K562 (cell line): ENCODE measurements around the gene MLX. TPM values are rescaled to one million over a fixed set of nuclear protein-coding genes. Genes with fewer than 3 reads are reported as not detected.
A peak's percentile ranks its signal among the peaks of the same experiment; 100 is the strongest.

Source experiments
- COPS2 ChIP-seq: fragments of 450-650 bp; conservative IDR thresholded peaks from 2 replicates; pipeline ENCODE4 v1.6.1; 2016; ENCODE audit warnings: mild to moderate bottlenecking, moderate library complexity
- DMBX1 ChIP-seq: fragments of 250-450 bp; sonication (Bioruptor Pico); IDR thresholded peaks from 2 replicates; pipeline ENCODE4 v1.8.0; 2022; ENCODE audit warnings: inconsistent platforms, mild to moderate bottlenecking, moderate library complexity, borderline replicate concordance
- ESRRA ChIP-seq: fragments of 450-650 bp; IDR thresholded peaks from 2 replicates; pipeline ENCODE4 v1.6.1; 2014; ENCODE audit warnings: low read depth, mild to moderate bottlenecking, moderate library complexity, borderline replicate concordance
- HNRNPK ChIP-seq: fragments of 200-400 bp; formaldehyde crosslinking; IDR thresholded peaks from one replicate; pipeline ENCODE4 v1.6.1; 2018; ENCODE audit warnings: mild to moderate bottlenecking, low read depth, low read length; ENCODE audit not compliant: poor library complexity, severe bottlenecking
- JUN ChIP-seq, 2 experiments: sonication (generic) in 1 of 2; formaldehyde crosslinking in 1 of 2; IDR thresholded peaks; 2 replicates each; pipeline versions ENCODE4 v1.6.1 to v1.8.0; 2012 to 2022; ENCODE audit warnings: borderline replicate concordance in 2 of 2, mild to moderate bottlenecking in 2 of 2, improper control_type of control experiment in 1 of 2, low read depth in 1 of 2, low read length in 1 of 2, missing genetic modification reagents in 1 of 2
- JUND ChIP-seq, 2 experiments: IDR thresholded peaks; 2 replicates in 1 of 2; 3 replicates in 1 of 2; pipeline ENCODE4 v1.6.1; 2011; ENCODE audit warnings: borderline replicate concordance in 2 of 2, low read depth in 2 of 2, low read length in 2 of 2, improper control_type of control experiment in 1 of 2, missing biosample characterization in 1 of 2, missing genetic modification characterization in 1 of 2, missing genetic modification reagents in 1 of 2
- SMARCC2 ChIP-seq: fragments of 450-650 bp; IDR thresholded peaks from 2 replicates; pipeline ENCODE4 v1.6.1; 2017; ENCODE audit warnings: antibody characterized with exemption, moderate library complexity, mild to moderate bottlenecking, low read depth
- ZFPM2 ChIP-seq: fragments of 250-450 bp; sonication (Bioruptor Pico); IDR thresholded peaks from 2 replicates; pipeline ENCODE4 v1.5.1; 2022; ENCODE audit warnings: mild to moderate bottlenecking
- polyA plus RNA-seq, 8 experiments: library from polyadenylated mRNA; depleted of rRNA in 4 of 8; stranded (reverse) in 5 of 8; unstranded in 3 of 8; fragments of >200 nt; fragmentation: Nextera tagmentation in 2 of 8; fragmentation: Illumina TruSeq in 1 of 8; extraction: Ambion mirVana in 2 of 8; extraction: Trizol in 1 of 8; gene quantifications; 2 replicates each; pipeline versions ENCODE4 v1.2.1 to v1.2.3, GENCODE V29; 2011 to 2014; ENCODE audit warnings: inconsistent platforms in 1 of 8, missing spikeins in 1 of 8
- total RNA-seq, 7 experiments: library from RNA; depleted of rRNA in 6 of 7; stranded (reverse); fragments of >200 nt in 6 of 7; fragmentation: Illumina TruSeq in 2 of 7; extraction: Trizol in 2 of 7; gene quantifications; 2 replicates each; pipeline versions ENCODE4 v1.2.1 to v1.2.3, GENCODE V29; 2011 to 2021; ENCODE audit warnings: low replicate concordance in 1 of 7
- TF ChIP-seq, protein P1 (sequence below): fragments of 450-650 bp; IDR thresholded peaks from 2 replicates; pipeline ENCODE4 v1.6.1; 2016; ENCODE audit warnings: mild to moderate bottlenecking, moderate library complexity
- TF ChIP-seq, protein P2 (sequence below): sonication (generic); formaldehyde crosslinking; IDR thresholded peaks from 2 replicates; pipeline ENCODE4 v1.9.0; 2022; ENCODE audit warnings: mild to moderate bottlenecking, missing genetic modification reagents
- TF ChIP-seq, protein P3 (sequence below), 2 experiments: IDR thresholded peaks; 2 replicates each; pipeline ENCODE4 v1.6.1; 2011; ENCODE audit warnings: borderline replicate concordance in 1 of 2, control low read depth in 1 of 2, low read depth in 1 of 2, low read length in 1 of 2, mild to moderate bottlenecking in 1 of 2, mixed read lengths in 1 of 2, moderate library complexity in 1 of 2; ENCODE audit not compliant: insufficient read depth in 1 of 2, insufficient read length in 1 of 2, poor library complexity in 1 of 2, severe bottlenecking in 1 of 2; ENCODE audit errors: extremely low read depth in 1 of 2

Gene MLX
- total and polyA plus RNA-seq, 9 of the 15 experiments (the other 6 are each of a cell fraction or from before 2014, with no cell fraction given): 42.9 to 100 (median 58.9) TPM

DNA sequence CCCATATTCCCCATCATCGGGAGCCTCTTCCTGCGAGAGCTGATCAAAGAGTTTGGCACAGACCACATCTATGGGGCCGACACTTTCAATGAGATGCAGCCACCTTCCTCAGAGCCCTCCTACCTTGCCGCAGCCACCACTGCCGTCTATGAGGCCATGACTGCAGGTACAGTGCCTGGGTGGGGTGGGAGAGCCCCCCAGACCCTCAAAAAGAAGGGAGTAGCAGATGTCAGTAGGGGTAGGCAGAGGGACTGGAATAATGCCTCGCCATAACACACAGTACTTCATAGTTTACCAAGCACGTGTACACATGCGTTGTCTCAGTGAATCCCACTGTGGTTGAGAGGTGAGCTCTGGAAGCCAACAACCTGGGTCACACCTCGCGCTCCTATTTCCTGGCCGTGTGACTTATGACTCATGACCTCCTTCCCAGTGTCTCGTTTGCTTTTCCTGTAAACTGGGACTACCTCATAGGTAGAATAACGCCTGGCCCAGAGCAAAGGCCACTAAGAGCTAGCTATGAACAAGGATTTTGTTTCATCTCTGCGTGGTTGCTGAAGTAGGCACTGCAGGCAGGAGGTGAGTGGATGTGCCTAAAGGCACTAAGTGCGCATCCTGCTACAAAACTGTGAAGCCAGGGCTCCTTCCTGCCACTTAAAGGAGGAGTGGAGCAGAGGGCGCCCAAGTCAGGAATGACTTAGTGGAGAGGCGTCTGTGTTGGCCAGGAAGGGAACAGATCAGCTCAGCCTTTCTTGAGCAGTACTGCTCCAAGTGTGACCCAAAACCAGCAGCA lies 25.7 kb upstream of the MLX start (continued):
- TF ChIP-seq, protein P1, sequence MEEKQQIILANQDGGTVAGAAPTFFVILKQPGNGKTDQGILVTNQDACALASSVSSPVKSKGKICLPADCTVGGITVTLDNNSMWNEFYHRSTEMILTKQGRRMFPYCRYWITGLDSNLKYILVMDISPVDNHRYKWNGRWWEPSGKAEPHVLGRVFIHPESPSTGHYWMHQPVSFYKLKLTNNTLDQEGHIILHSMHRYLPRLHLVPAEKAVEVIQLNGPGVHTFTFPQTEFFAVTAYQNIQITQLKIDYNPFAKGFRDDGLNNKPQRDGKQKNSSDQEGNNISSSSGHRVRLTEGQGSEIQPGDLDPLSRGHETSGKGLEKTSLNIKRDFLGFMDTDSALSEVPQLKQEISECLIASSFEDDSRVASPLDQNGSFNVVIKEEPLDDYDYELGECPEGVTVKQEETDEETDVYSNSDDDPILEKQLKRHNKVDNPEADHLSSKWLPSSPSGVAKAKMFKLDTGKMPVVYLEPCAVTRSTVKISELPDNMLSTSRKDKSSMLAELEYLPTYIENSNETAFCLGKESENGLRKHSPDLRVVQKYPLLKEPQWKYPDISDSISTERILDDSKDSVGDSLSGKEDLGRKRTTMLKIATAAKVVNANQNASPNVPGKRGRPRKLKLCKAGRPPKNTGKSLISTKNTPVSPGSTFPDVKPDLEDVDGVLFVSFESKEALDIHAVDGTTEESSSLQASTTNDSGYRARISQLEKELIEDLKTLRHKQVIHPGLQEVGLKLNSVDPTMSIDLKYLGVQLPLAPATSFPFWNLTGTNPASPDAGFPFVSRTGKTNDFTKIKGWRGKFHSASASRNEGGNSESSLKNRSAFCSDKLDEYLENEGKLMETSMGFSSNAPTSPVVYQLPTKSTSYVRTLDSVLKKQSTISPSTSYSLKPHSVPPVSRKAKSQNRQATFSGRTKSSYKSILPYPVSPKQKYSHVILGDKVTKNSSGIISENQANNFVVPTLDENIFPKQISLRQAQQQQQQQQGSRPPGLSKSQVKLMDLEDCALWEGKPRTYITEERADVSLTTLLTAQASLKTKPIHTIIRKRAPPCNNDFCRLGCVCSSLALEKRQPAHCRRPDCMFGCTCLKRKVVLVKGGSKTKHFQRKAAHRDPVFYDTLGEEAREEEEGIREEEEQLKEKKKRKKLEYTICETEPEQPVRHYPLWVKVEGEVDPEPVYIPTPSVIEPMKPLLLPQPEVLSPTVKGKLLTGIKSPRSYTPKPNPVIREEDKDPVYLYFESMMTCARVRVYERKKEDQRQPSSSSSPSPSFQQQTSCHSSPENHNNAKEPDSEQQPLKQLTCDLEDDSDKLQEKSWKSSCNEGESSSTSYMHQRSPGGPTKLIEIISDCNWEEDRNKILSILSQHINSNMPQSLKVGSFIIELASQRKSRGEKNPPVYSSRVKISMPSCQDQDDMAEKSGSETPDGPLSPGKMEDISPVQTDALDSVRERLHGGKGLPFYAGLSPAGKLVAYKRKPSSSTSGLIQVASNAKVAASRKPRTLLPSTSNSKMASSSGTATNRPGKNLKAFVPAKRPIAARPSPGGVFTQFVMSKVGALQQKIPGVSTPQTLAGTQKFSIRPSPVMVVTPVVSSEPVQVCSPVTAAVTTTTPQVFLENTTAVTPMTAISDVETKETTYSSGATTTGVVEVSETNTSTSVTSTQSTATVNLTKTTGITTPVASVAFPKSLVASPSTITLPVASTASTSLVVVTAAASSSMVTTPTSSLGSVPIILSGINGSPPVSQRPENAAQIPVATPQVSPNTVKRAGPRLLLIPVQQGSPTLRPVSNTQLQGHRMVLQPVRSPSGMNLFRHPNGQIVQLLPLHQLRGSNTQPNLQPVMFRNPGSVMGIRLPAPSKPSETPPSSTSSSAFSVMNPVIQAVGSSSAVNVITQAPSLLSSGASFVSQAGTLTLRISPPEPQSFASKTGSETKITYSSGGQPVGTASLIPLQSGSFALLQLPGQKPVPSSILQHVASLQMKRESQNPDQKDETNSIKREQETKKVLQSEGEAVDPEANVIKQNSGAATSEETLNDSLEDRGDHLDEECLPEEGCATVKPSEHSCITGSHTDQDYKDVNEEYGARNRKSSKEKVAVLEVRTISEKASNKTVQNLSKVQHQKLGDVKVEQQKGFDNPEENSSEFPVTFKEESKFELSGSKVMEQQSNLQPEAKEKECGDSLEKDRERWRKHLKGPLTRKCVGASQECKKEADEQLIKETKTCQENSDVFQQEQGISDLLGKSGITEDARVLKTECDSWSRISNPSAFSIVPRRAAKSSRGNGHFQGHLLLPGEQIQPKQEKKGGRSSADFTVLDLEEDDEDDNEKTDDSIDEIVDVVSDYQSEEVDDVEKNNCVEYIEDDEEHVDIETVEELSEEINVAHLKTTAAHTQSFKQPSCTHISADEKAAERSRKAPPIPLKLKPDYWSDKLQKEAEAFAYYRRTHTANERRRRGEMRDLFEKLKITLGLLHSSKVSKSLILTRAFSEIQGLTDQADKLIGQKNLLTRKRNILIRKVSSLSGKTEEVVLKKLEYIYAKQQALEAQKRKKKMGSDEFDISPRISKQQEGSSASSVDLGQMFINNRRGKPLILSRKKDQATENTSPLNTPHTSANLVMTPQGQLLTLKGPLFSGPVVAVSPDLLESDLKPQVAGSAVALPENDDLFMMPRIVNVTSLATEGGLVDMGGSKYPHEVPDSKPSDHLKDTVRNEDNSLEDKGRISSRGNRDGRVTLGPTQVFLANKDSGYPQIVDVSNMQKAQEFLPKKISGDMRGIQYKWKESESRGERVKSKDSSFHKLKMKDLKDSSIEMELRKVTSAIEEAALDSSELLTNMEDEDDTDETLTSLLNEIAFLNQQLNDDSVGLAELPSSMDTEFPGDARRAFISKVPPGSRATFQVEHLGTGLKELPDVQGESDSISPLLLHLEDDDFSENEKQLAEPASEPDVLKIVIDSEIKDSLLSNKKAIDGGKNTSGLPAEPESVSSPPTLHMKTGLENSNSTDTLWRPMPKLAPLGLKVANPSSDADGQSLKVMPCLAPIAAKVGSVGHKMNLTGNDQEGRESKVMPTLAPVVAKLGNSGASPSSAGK: peak; percentile 54; the same call in 1 of the 2 replicates
- TF ChIP-seq JUN (IDR thresholded peaks at IDR 0.05; ENCODE audit: borderline replicate concordance, low read depth, low read length) (0 out of 2 replicates have a peak, but pooled peaks have one; percentile 46), JUN (CRISPR knock-in tag; IDR thresholded peaks at IDR 0.05; ENCODE audit: borderline replicate concordance) (no peak), SMARCC2 (no peak), JUND (IDR thresholded peaks at IDR 0.05; ENCODE audit: borderline replicate concordance, low read depth, low read length) (peak; percentile 67; the same call in 1 of the 2 replicates), JUND (tag; IDR thresholded peaks at IDR 0.05; ENCODE audit: borderline replicate concordance, low read depth, low read length) (no peak), DMBX1 (CRISPR knock-in tag) (peak; percentile 33; the same call in 1 of the 2 replicates), ZFPM2 (no peak), HNRNPK (no peak), ESRRA (no peak), COPS2 (no peak)
- TF ChIP-seq, protein P2, sequence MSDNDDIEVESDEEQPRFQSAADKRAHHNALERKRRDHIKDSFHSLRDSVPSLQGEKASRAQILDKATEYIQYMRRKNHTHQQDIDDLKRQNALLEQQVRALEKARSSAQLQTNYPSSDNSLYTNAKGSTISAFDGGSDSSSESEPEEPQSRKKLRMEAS (CRISPR knock-in tag): peak; percentile 22; the same call in 1 of the 2 replicates
- TF ChIP-seq, protein P3, sequence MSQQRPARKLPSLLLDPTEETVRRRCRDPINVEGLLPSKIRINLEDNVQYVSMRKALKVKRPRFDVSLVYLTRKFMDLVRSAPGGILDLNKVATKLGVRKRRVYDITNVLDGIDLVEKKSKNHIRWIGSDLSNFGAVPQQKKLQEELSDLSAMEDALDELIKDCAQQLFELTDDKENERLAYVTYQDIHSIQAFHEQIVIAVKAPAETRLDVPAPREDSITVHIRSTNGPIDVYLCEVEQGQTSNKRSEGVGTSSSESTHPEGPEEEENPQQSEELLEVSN (IDR thresholded peaks at IDR 0.05; ENCODE audit: borderline replicate concordance in 1 of 2, extremely low read depth in 1 of 2, insufficient read depth in 1 of 2, insufficient read length in 1 of 2, low read depth in 1 of 2, low read length in 1 of 2, poor library complexity in 1 of 2, severe bottlenecking in 1 of 2): peak in 1 of 2 experiments; percentile 30
